SK-N-SH treated with all-trans-retinoic acid at 6 μM for 48 hours (cell line): Measurements from ENCODE around the gene PEX10.

Experiments used
- ATAC-seq: fragments of 200-7000 bp; cut with Tn5 transposase; 3 replicates; pipeline ENCODE4 v1.9.1; 2020; ENCODE audit warnings: mild to moderate bottlenecking, moderate library complexity
- ARNTL ChIP-seq: fragments of 450-650 bp; formaldehyde crosslinking; IDR thresholded peaks from 2 replicates; pipeline ENCODE4 v1.5.0; 2020; ENCODE audit warnings: low read depth, mild to moderate bottlenecking, moderate library complexity, borderline replicate concordance
- BACH2 ChIP-seq: fragments of 250-450 bp; sonication (Bioruptor Pico); IDR thresholded peaks from 2 replicates; pipeline ENCODE4 v1.9.0; 2021; ENCODE audit warnings: mild to moderate bottlenecking, borderline replicate concordance
- CREB5 ChIP-seq: fragments of 250-450 bp; sonication (Bioruptor Pico); IDR thresholded peaks from 2 replicates; pipeline ENCODE4 v1.5.1; 2020; ENCODE audit warnings: low read depth, mild to moderate bottlenecking, moderate library complexity
- CSDC2 ChIP-seq: fragments of 250-450 bp; sonication (Bioruptor Pico); IDR thresholded peaks from 2 replicates; pipeline ENCODE4 v1.5.0; 2020; ENCODE audit warnings: mild to moderate bottlenecking, moderate library complexity
- CSRNP3 ChIP-seq: fragments of 250-450 bp; sonication (Bioruptor Pico); IDR thresholded peaks from 2 replicates; pipeline ENCODE4 v1.5.1; 2021; ENCODE audit warnings: mild to moderate bottlenecking, moderate library complexity
- ESRRG ChIP-seq: fragments of 250-450 bp; sonication (Bioruptor Pico); IDR thresholded peaks from 2 replicates; pipeline ENCODE4 v1.6.1; 2021; ENCODE audit warnings: mild to moderate bottlenecking
- ISL1 ChIP-seq: fragments of 250-450 bp; sonication (Bioruptor Pico); IDR thresholded peaks from 2 replicates; pipeline ENCODE4 v2.1.2; 2022; ENCODE audit warnings: mild to moderate bottlenecking, moderate library complexity
- OSR1 ChIP-seq: fragments of 250-450 bp; sonication (Bioruptor Pico); IDR thresholded peaks from 2 replicates; pipeline ENCODE4 v1.8.0; 2022; ENCODE audit warnings: moderate library complexity, mild to moderate bottlenecking, inconsistent platforms
- POU6F1 ChIP-seq: fragments of 250-450 bp; sonication (Bioruptor Pico); IDR thresholded peaks from 2 replicates; pipeline ENCODE4 v1.8.0; 2021; ENCODE audit warnings: low read depth, mild to moderate bottlenecking, moderate library complexity, borderline replicate concordance
- PPARA ChIP-seq: fragments of 250-450 bp; sonication (Bioruptor Pico); IDR thresholded peaks from 2 replicates; pipeline ENCODE4 v1.5.0; 2020; ENCODE audit warnings: mild to moderate bottlenecking, borderline replicate concordance
- RARB ChIP-seq: fragments of 250-450 bp; sonication (Bioruptor Pico); IDR thresholded peaks from 2 replicates; pipeline ENCODE4 v1.8.0; 2021; ENCODE audit warnings: mild to moderate bottlenecking, moderate library complexity
- SNAI2 ChIP-seq: fragments of 250-450 bp; sonication (Bioruptor Pico); IDR thresholded peaks from 2 replicates; pipeline ENCODE4 v1.5.0; 2020; ENCODE audit warnings: mild to moderate bottlenecking, moderate library complexity
- TCF4 ChIP-seq: fragments of 250-450 bp; sonication (Bioruptor Pico); IDR thresholded peaks from 2 replicates; pipeline ENCODE4 v1.8.0; 2021; ENCODE audit warnings: mild to moderate bottlenecking, moderate library complexity, borderline replicate concordance
- TOX ChIP-seq: fragments of 250-450 bp; sonication (Bioruptor Pico); IDR thresholded peaks from 2 replicates; pipeline ENCODE4 v1.8.0; 2021; ENCODE audit warnings: mild to moderate bottlenecking, moderate library complexity, borderline replicate concordance
- TSHZ2 ChIP-seq: fragments of 250-450 bp; sonication (Bioruptor Pico); IDR thresholded peaks from 2 replicates; pipeline ENCODE4 v1.5.0; 2020; ENCODE audit warnings: mild to moderate bottlenecking, moderate library complexity
- ZC3H10 ChIP-seq: fragments of 250-450 bp; sonication (Bioruptor Pico); IDR thresholded peaks from 2 replicates; pipeline ENCODE4 v1.5.1; 2021; ENCODE audit warnings: mild to moderate bottlenecking, moderate library complexity
- ZFP3 ChIP-seq: fragments of 250-450 bp; sonication (Bioruptor Pico); IDR thresholded peaks from 2 replicates; pipeline ENCODE4 v1.5.0; 2020; ENCODE audit warnings: mild to moderate bottlenecking, moderate library complexity
- ZFP30 ChIP-seq: fragments of 450-650 bp; formaldehyde crosslinking; IDR thresholded peaks from 2 replicates; pipeline ENCODE4 v1.5.0; 2022; ENCODE audit warnings: mild to moderate bottlenecking, moderate library complexity
- ZNF70 ChIP-seq: fragments of 450-650 bp; formaldehyde crosslinking; IDR thresholded peaks from 2 replicates; pipeline ENCODE4 v1.5.0; 2020; ENCODE audit warnings: mild to moderate bottlenecking, moderate library complexity
- ZNF8 ChIP-seq: fragments of 450-650 bp; formaldehyde crosslinking; IDR thresholded peaks from 2 replicates; pipeline ENCODE4 v1.5.0; 2020; ENCODE audit warnings: mild to moderate bottlenecking, moderate library complexity
- TF ChIP-seq, protein P1 (sequence below): fragments of 250-450 bp; sonication (Bioruptor Pico); IDR thresholded peaks from 2 replicates; pipeline ENCODE4 v1.8.0; 2020; ENCODE audit warnings: mild to moderate bottlenecking, moderate library complexity, borderline replicate concordance

The PEX10 gene

DNA sequence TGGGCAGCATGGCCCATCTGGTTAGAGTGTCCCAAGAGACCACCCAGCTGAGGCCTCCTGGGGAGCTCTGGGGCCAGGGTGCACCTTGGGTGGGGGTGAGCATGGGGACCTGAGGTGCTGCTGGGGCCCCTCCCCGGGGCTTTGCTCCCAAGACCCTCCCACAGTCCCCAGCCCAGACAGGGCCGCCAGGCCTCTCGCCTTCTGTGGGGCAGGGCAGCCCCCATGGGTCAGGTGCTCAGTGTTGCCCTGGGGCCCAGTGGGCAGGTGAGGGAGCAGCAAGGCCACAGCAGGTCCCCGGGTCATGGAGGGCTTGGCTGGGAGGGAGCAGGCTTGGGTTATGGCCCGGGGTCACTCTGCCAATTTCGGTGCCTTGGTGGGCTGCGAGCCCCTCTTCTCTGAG is 24.5 kb upstream of the PEX10 start:
- no peak for ATAC-seq
- TF ChIP-seq ARNTL (CRISPR knock-in tag) (no peak), ZFP30 (CRISPR knock-in tag) (no peak), CREB5 (CRISPR knock-in tag) (no peak), PPARA (CRISPR knock-in tag) (no peak), CSRNP3 (CRISPR knock-in tag) (no peak), ZNF8 (CRISPR knock-in tag) (no peak), POU6F1 (CRISPR knock-in tag) (no peak), ZFP3 (no peak), TCF4 (CRISPR knock-in tag) (no peak), ZC3H10 (CRISPR knock-in tag) (no peak), RARB (CRISPR knock-in tag) (no peak), ZNF70 (CRISPR knock-in tag) (no peak), TSHZ2 (CRISPR knock-in tag) (no peak), CSDC2 (CRISPR knock-in tag) (no peak), OSR1 (no peak), BACH2 (CRISPR knock-in tag) (no peak), ISL1 (CRISPR knock-in tag) (no peak), SNAI2 (CRISPR knock-in tag) (no peak)
- TF ChIP-seq, protein P1, sequence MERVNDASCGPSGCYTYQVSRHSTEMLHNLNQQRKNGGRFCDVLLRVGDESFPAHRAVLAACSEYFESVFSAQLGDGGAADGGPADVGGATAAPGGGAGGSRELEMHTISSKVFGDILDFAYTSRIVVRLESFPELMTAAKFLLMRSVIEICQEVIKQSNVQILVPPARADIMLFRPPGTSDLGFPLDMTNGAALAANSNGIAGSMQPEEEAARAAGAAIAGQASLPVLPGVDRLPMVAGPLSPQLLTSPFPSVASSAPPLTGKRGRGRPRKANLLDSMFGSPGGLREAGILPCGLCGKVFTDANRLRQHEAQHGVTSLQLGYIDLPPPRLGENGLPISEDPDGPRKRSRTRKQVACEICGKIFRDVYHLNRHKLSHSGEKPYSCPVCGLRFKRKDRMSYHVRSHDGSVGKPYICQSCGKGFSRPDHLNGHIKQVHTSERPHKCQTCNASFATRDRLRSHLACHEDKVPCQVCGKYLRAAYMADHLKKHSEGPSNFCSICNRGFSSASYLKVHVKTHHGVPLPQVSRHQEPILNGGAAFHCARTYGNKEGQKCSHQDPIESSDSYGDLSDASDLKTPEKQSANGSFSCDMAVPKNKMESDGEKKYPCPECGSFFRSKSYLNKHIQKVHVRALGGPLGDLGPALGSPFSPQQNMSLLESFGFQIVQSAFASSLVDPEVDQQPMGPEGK (CRISPR knock-in tag) = no peak

GRCh38 chr1:2435746-2436355 is 23.5 kb upstream of the PEX10 start:
- no peak for ATAC-seq
- TF ChIP-seq PPARA (CRISPR knock-in tag) = no peak
- no peak for TF ChIP-seq ZC3H10 (CRISPR knock-in tag)
- TF ChIP-seq ESRRG (CRISPR knock-in tag) = no peak
- TF ChIP-seq BACH2 (CRISPR knock-in tag) = no peak
- TF ChIP-seq ZFP3 = no peak
- no peak for TF ChIP-seq TCF4 (CRISPR knock-in tag)
- TF ChIP-seq CSRNP3 (CRISPR knock-in tag) = no peak
- no peak for TF ChIP-seq ISL1 (CRISPR knock-in tag)
- no peak for TF ChIP-seq TOX (CRISPR knock-in tag)
- TF ChIP-seq CSDC2 (CRISPR knock-in tag) = no peak
- TF ChIP-seq ZFP30 (CRISPR knock-in tag) = no peak
- no peak for TF ChIP-seq OSR1
- TF ChIP-seq ARNTL (CRISPR knock-in tag) = no peak
- TF ChIP-seq RARB (CRISPR knock-in tag) = no peak
- TF ChIP-seq CREB5 (CRISPR knock-in tag) = no peak
- no peak for TF ChIP-seq ZNF8 (CRISPR knock-in tag)
- TF ChIP-seq, protein P1 (CRISPR knock-in tag) = no peak
